ENCODE results near the gene SH2B2.
"Not testable (repeated sequence)": the region's sequence is repeated elsewhere in the genome, so short reads cannot be mapped to it uniquely, and the experiment has no call there.

The SH2B2 gene

GRCh38 chr7:102287111-102287980 lies 678 bp downstream of the SH2B2 start:
- DNase-seq (ENCODE audit: low read depth): no peak

GRCh38 chr7:102287981-102288278 lies 1.3 kb downstream of the SH2B2 start:
- DNase-seq (ENCODE audit: low read depth): no peak

GRCh38 chr7:102288285-102288930 lies 1.7 kb downstream of the SH2B2 start:
- no peak for DNase-seq (ENCODE audit: low read depth)

- no peak for DNase-seq (ENCODE audit: low read depth)
Observed at GRCh38 chr7:102289057-102289456, 2.4 kb downstream of the SH2B2 start.

- DNase-seq (ENCODE audit: low read depth): no peak
Observed at GRCh38 chr7:102291056-102291915, 4.6 kb downstream of the SH2B2 start.

- DNase-seq (ENCODE audit: low read depth): no peak
Observed at GRCh38 chr7:102291916-102292267, 5.2 kb downstream of the SH2B2 start.

- no peak for DNase-seq (ENCODE audit: low read depth)
Observed at GRCh38 chr7:102292813-102293798, 6.4 kb downstream of the SH2B2 start.

GRCh38 chr7:102294589-102294988 lies 7.9 kb downstream of the SH2B2 start:
- no peak for DNase-seq (ENCODE audit: low read depth)

- DNase-seq (ENCODE audit: low read depth): no peak
Observed at GRCh38 chr7:102295346-102296178, 8.9 kb downstream of the SH2B2 start.

- no peak for DNase-seq (ENCODE audit: low read depth)
Observed at GRCh38 chr7:102296179-102296438, 9.4 kb downstream of the SH2B2 start.

GRCh38 chr7:102296514-102296913 lies 9.8 kb downstream of the SH2B2 start:
- DNase-seq (ENCODE audit: low read depth): no peak

- DNase-seq (ENCODE audit: low read depth): no peak
Observed at GRCh38 chr7:102297487-102298218, 11.0 kb downstream of the SH2B2 start.

- DNase-seq (ENCODE audit: low read depth): no peak
Observed at GRCh38 chr7:102300643-102301221, 14.1 kb downstream of the SH2B2 start.

GRCh38 chr7:102301367-102301766 lies 14.7 kb downstream of the SH2B2 start:
- DNase-seq (ENCODE audit: low read depth): not testable (repeated sequence)

- no peak for DNase-seq (ENCODE audit: low read depth)
Observed at GRCh38 chr7:102302025-102302424, 15.4 kb downstream of the SH2B2 start.

GRCh38 chr7:102303669-102304422 lies 17.2 kb downstream of the SH2B2 start:
- DNase-seq (ENCODE audit: low read depth): no peak

- DNase-seq (ENCODE audit: low read depth): no peak
Observed at GRCh38 chr7:102304668-102305067, 18.0 kb downstream of the SH2B2 start.

GRCh38 chr7:102305414-102306268 lies 19.0 kb downstream of the SH2B2 start:
- no peak for DNase-seq (ENCODE audit: low read depth)
